HepG2 (cell line): Measurements from ENCODE around the gene ADCY10. TPM values are rescaled to one million over a fixed set of nuclear protein-coding genes. Genes with fewer than 3 reads are reported as not detected.

ENCODE experiments used
- ATAC-seq: fragments of 200-7000 bp; cut with Tn5 transposase; 3 replicates; pipeline ENCODE4 v1.9.1; 2020; ENCODE audit warnings: mild to moderate bottlenecking, moderate library complexity
- BruUV-seq: library from RNA; stranded (reverse); fragments of 400-500 nt; replicated peaks from 2 replicates; lab custom pipeline; 2021; lab: Mats Ljungman, UMichigan
- CTCF ChIA-PET: fragments of 300-600 bp; formaldehyde crosslinking; extraction: SDS; loops from one replicate; lab custom pipeline; 2021; ENCODE audit warnings: low total read pairs, inconsistent platforms, low intra/inter-chr PET ratio; lab: Yijun Ruan, JAX
- POLR2A ChIA-PET: fragments of 350-600 bp; sonication (Branson Sonifier 250); formaldehyde crosslinking; loops from one replicate; lab custom pipeline; 2020; ENCODE audit warnings: antibody characterized with exemption, inconsistent platforms; lab: Yijun Ruan, JAX
- DNase-seq: peaks from one replicate; pipeline ENCODE4 v3.0.0-alpha.2; 2015; ENCODE audit warnings: low spot score
- FAIRE-seq: peaks from 3 replicates; lab custom pipeline; 2011; peaks lifted over from hg19 to GRCh38; lab: Jason Lieb, UNC
- H2AFZ ChIP-seq: one replicate; pipeline ENCODE4 v1.6.1; 2011; ENCODE audit warnings: low read length, inconsistent platforms
- H3K27ac ChIP-seq: fragments of 300-600 bp; 3 replicates; pipeline ENCODE4 v1.8.0; 2011; ENCODE audit warnings: mixed run types, mild to moderate bottlenecking, mixed read lengths, low read length, inconsistent platforms; ENCODE audit not compliant: insufficient read depth; ENCODE audit errors: extremely low read length
- H3K27me3 ChIP-seq, 2 experiments: fragments of 200-600 bp in 1 of 2; 2 replicates in 1 of 2; 3 replicates in 1 of 2; pipeline versions ENCODE4 v1.6.0 to v1.8.0; 2011; ENCODE audit warnings: low read length in 2 of 2, mild to moderate bottlenecking in 2 of 2, moderate library complexity in 2 of 2, inconsistent platforms in 1 of 2; ENCODE audit not compliant: insufficient read depth in 2 of 2, control insufficient read depth in 1 of 2
- H3K36me3 ChIP-seq, 2 experiments: fragments of 200-600 bp in 1 of 2; replicated peaks in 1 of 2; 2 replicates in 1 of 2; 3 replicates in 1 of 2; pipeline versions ENCODE4 v1.5.1 to v1.8.0; 2011; ENCODE audit warnings: low read length in 2 of 2, inconsistent platforms in 1 of 2; ENCODE audit not compliant: insufficient read depth in 2 of 2, control insufficient read depth in 1 of 2
- H3K4me1 ChIP-seq: 2 replicates; pipeline ENCODE4 v1.5.1; 2012; ENCODE audit warnings: low read length, inconsistent platforms; ENCODE audit not compliant: insufficient read depth
- H3K4me2 ChIP-seq: 2 replicates; pipeline ENCODE4 v1.6.0; 2011; ENCODE audit warnings: low read depth, low read length, inconsistent platforms
- H3K4me3 ChIP-seq, 3 experiments: fragments of 200-600 bp in 1 of 3; sonication (generic), shearing (Covaris generic) in 1 of 3; replicated peaks in 1 of 3; 2 replicates each; pipeline ENCODE4 v1.5.1; 2011 to 2016; ENCODE audit warnings: low read length in 3 of 3, inconsistent platforms in 2 of 3, low read depth in 2 of 3, mild to moderate bottlenecking in 2 of 3, control low read depth in 1 of 3, mixed read lengths in 1 of 3; ENCODE audit not compliant: insufficient read depth in 1 of 3
- H3K79me2 ChIP-seq: one replicate; pipeline ENCODE4 v1.6.1; 2011; ENCODE audit warnings: low read length, inconsistent platforms; ENCODE audit not compliant: insufficient read depth
- H3K9ac ChIP-seq: 2 replicates; pipeline ENCODE4 v1.6.0; 2011; ENCODE audit warnings: mild to moderate bottlenecking, low read depth, low read length, inconsistent platforms; ENCODE audit not compliant: insufficient read depth
- H3K9me3 ChIP-seq: 2 replicates; pipeline ENCODE4 v1.5.1; 2012; ENCODE audit warnings: mild to moderate bottlenecking, low read length
- H4K20me1 ChIP-seq: 2 replicates; pipeline ENCODE4 v1.6.0; 2011; ENCODE audit warnings: inconsistent platforms, mild to moderate bottlenecking, low read length, moderate library complexity; ENCODE audit not compliant: insufficient read depth
- DNMT3B ChIP-seq: conservative IDR thresholded peaks from 2 replicates; pipeline ENCODE4 v1.6.1; 2016; ENCODE audit warnings: missing biosample characterization, control low read depth
- GTF2F1 ChIP-seq: fragments of 150-350 bp; IDR thresholded peaks from 2 replicates; pipeline ENCODE4 v1.6.1; 2014; ENCODE audit warnings: low read length
- HNF4A ChIP-seq: sonication (generic); formaldehyde crosslinking; IDR thresholded peaks from 2 replicates; pipeline ENCODE4 v1.4.0; 2020; ENCODE audit warnings: missing genetic modification reagents
- KDM1A ChIP-seq: IDR thresholded peaks from 2 replicates; pipeline ENCODE4 v1.6.1; 2016; ENCODE audit warnings: missing compliant biosample characterization
- LCORL ChIP-seq, 2 experiments: fragments of 450-650 bp in 1 of 2; sonication (generic) in 1 of 2; formaldehyde crosslinking in 1 of 2; IDR thresholded peaks; 2 replicates each; pipeline versions ENCODE4 v1.5.0 to v1.6.1; 2017 to 2020; ENCODE audit warnings: antibody characterized with exemption in 1 of 2, missing genetic modification reagents in 1 of 2
- MED8 ChIP-seq: sonication (generic); formaldehyde crosslinking; IDR thresholded peaks from 2 replicates; pipeline ENCODE4 v1.8.1; 2023; ENCODE audit warnings: mild to moderate bottlenecking, missing genetic modification reagents; ENCODE audit not compliant: insufficient replicate concordance
- MTA1 ChIP-seq: sonication (generic); formaldehyde crosslinking; IDR thresholded peaks from 2 replicates; pipeline ENCODE4 v1.4.0; 2020; ENCODE audit warnings: missing genetic modification reagents, mild to moderate bottlenecking, borderline replicate concordance
- NCOA1 ChIP-seq: sonication (generic); formaldehyde crosslinking; IDR thresholded peaks from 2 replicates; pipeline ENCODE4 v1.9.0; 2021; ENCODE audit warnings: missing genetic modification reagents
- NCOR1 ChIP-seq: fragments of 200-600 bp; sonication (generic); IDR thresholded peaks from 2 replicates; pipeline ENCODE4 v1.7.0; 2017; ENCODE audit warnings: antibody characterized with exemption, low read length, borderline replicate concordance
- SAP130 ChIP-seq: IDR thresholded peaks from 2 replicates; pipeline ENCODE4 v1.6.1; 2016; ENCODE audit warnings: low read depth
- SOX13 ChIP-seq, 3 experiments: fragments of 450-650 bp in 1 of 3; sonication (generic) in 1 of 3; formaldehyde crosslinking in 1 of 3; IDR thresholded peaks in 2 of 3; conservative IDR thresholded peaks in 1 of 3; 2 replicates each; pipeline versions ENCODE4 v1.5.0 to v1.6.1; 2016 to 2020; ENCODE audit warnings: antibody characterized with exemption in 1 of 3, mild to moderate bottlenecking in 1 of 3, missing compliant biosample characterization in 1 of 3, missing genetic modification reagents in 1 of 3, moderate library complexity in 1 of 3
- SPEN ChIP-seq: sonication (generic); formaldehyde crosslinking; IDR thresholded peaks from 2 replicates; pipeline ENCODE4 v1.5.1; 2020; ENCODE audit warnings: low read depth, mild to moderate bottlenecking, missing genetic modification reagents
- ZBTB33 ChIP-seq: sonication (generic); formaldehyde crosslinking; IDR thresholded peaks from 2 replicates; pipeline ENCODE4 v1.4.0; 2020; ENCODE audit warnings: missing genetic modification reagents
- ZNF101 ChIP-seq: sonication (generic); formaldehyde crosslinking; IDR thresholded peaks from 2 replicates; pipeline ENCODE4 v1.4.0; 2020; ENCODE audit warnings: mild to moderate bottlenecking, low read depth, missing genetic modification reagents, borderline replicate concordance
- ZNF136 ChIP-seq: sonication (generic); formaldehyde crosslinking; IDR thresholded peaks from 2 replicates; pipeline ENCODE4 v1.8.1; 2022; ENCODE audit warnings: low read depth, mild to moderate bottlenecking, moderate library complexity, missing genetic modification reagents
- ZNF263 ChIP-seq: sonication (generic); formaldehyde crosslinking; IDR thresholded peaks from 2 replicates; pipeline ENCODE4 v1.4.0; 2020; ENCODE audit warnings: missing genetic modification reagents
- ZNF558 ChIP-seq: sonication (generic); formaldehyde crosslinking; IDR thresholded peaks from 2 replicates; pipeline ENCODE4 v1.9.0; 2022; ENCODE audit warnings: mild to moderate bottlenecking, missing genetic modification reagents, borderline replicate concordance
- ZNF569 ChIP-seq: sonication (generic); formaldehyde crosslinking; IDR thresholded peaks from 2 replicates; pipeline ENCODE4 v1.5.0; 2020; ENCODE audit warnings: mild to moderate bottlenecking, missing genetic modification reagents, moderate library complexity, borderline replicate concordance
- WGBS: methylation state at CpG from one replicate; pipeline ENCODE4 v1.1.6; 2017; ENCODE audit warnings: low lambda C conversion rate; 5-methylcytosine and 5-hydroxymethylcytosine counted together
- in situ Hi-C: cut with HindIII; loops from 2 replicates; pipeline ENCODE4 v1.10.0; 2017; ENCODE audit warnings: low pct_unique_long_range_greater_than_20kb; ENCODE audit not compliant: extremely low pct_ligation_motif_present
- intact Hi-C: fragments of 100-400 bp; cut with micrococcal nuclease; formaldehyde crosslinking; loops from one replicate; pipeline ENCODE4 v1.10.0; 2022; ENCODE audit not compliant: unreplicated experiment
- polyA plus RNA-seq, 8 experiments: library from polyadenylated mRNA; depleted of rRNA in 3 of 8; stranded (reverse) in 7 of 8; unstranded in 1 of 8; fragments of >200 nt; fragmentation: Illumina TruSeq in 4 of 8; extraction: Trizol in 4 of 8; gene quantifications; 2 replicates each; pipeline versions ENCODE4 v1.2.1 to v1.2.3, GENCODE V29; 2011 to 2016; ENCODE audit warnings: low read depth in 4 of 8, missing spikeins in 1 of 8, mixed read lengths in 1 of 8; ENCODE audit not compliant: insufficient read depth in 1 of 8
- total RNA-seq, 5 experiments: library from RNA; depleted of rRNA; stranded (reverse); fragments of >200 nt; fragmentation: Illumina TruSeq; extraction: Trizol; gene quantifications; 2 replicates each; pipeline ENCODE4 v1.2.3, GENCODE V29; 2016; ENCODE audit warnings: low read depth in 1 of 5

Gene ADCY10
- total and polyA plus RNA-seq, 2 of the 13 experiments (the other 11 are each of a cell fraction or from before 2014, with no cell fraction given): 0.02 to 0.03 TPM

DNA sequence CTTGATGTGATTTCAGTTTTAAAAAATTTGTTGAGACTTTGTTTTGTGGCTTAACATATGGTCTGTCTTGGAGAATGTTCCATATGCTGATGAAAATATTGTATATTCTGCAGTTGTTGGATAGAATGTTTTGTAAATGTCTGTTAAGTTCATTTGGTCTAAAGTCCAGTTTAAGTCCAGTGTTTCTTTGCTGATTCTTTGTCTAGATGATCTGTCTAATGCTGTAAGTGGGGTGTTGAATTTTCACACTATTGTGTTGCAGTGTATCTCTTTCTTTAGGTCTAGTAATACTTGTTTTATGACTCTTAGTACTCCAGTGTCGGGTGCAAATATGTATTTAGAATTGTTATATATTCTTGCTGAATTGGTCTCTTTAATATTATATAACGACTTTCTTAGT lies 33.8 kb upstream of the ADCY10 start:
- Histone ChIP-seq H3K4me3 (no peak overlapping the region), H4K20me1 (peaks cover 12% of the 10 kb centered on the region; the same call in 1 of the 2 replicates), H3K36me3 (peaks cover 3 to 8% of the 10 kb centered on the region in 2 experiments; a peak in 4 of 5 replicates), H3K27ac (peak overlapping the region; percentile 10), H3K4me2 (peak overlapping the region; percentile 31; the same call in 1 of the 2 replicates), H3K79me2 (peaks cover 84% of the 10 kb centered on the region), H3K9me3 (no peaks in the 10 kb centered on the region), H3K4me1 (peaks cover 33% of the 10 kb centered on the region), H2AFZ (no peak overlapping the region), H3K9ac (no peak overlapping the region), H3K27me3 (no peaks in the 10 kb centered on the region)
- POLR2A ChIA-PET: no interaction called here
- peak; percentile 15 for FAIRE-seq
- ATAC-seq: no peak
- WGBS: 77% methylated on average over 2 of the region's 2 CpGs
- in situ Hi-C loops: no loop called here
- BruUV-seq: no TSS peak
- CTCF ChIA-PET: no interaction called here
- peak; percentile 26 for DNase-seq
- intact Hi-C loops: no loop called here
- TF ChIP-seq ZNF569 (CRISPR knock-in tag) (no peak), SAP130 (0 out of 2 replicates have a peak, but pooled peaks have one; percentile 18), LCORL (IDR thresholded peaks at IDR 0.05) (no peak), LCORL (CRISPR knock-in tag; IDR thresholded peaks at IDR 0.05) (no peak), HNF4A (CRISPR knock-in tag) (peak; percentile 46; the same call in 1 of the 2 replicates), DNMT3B (no peak), NCOA1 (CRISPR knock-in tag) (no peak), MED8 (no peak), NCOR1 (no peak), SPEN (CRISPR knock-in tag) (no peak), ZNF101 (no peak), SOX13 (IDR thresholded peaks at IDR 0.05) (no peak), SOX13 (CRISPR knock-in tag; conservative IDR thresholded peaks at IDR 0.05 in 1 of 2, IDR thresholded peaks at IDR 0.05 in 1 of 2) (0 out of 4 replicates have a peak, but pooled peaks of 1 of the 2 experiments have one; percentile 32), KDM1A (CRISPR knock-in tag) (no peak), GTF2F1 (no peak), ZNF136 (no peak), ZBTB33 (CRISPR knock-in tag) (no peak), MTA1 (CRISPR knock-in tag) (no peak), ZNF263 (CRISPR knock-in tag) (no peak), ZNF558 (CRISPR knock-in tag) (no peak)
